Mesendoderm (in vitro differentiated cells): ENCODE results near the gene IAPP. TPM values are rescaled to one million over a fixed set of nuclear protein-coding genes. Genes with fewer than 3 reads are reported as not detected.

Source experiments
- DNase-seq: peaks from one replicate; pipeline ENCODE4 v3.0.0; 2013
- H2AK5ac ChIP-seq: 2 replicates; pipeline ENCODE4 v1.6.1; 2013; ENCODE audit warnings: low read length, inconsistent platforms
- H2BK120ac ChIP-seq: 2 replicates; pipeline ENCODE4 v1.6.1; 2013; ENCODE audit warnings: low read depth, mild to moderate bottlenecking, low read length, moderate library complexity, mixed read lengths
- H2BK15ac ChIP-seq: replicated peaks from 2 replicates; pipeline ENCODE4 v1.6.1; 2013; ENCODE audit warnings: low read depth, mild to moderate bottlenecking, moderate library complexity
- H2BK5ac ChIP-seq: 2 replicates; pipeline ENCODE4 v1.6.1; 2013; ENCODE audit warnings: low read length, inconsistent platforms
- H3K18ac ChIP-seq: 2 replicates; pipeline ENCODE4 v1.6.1; 2013; ENCODE audit warnings: mild to moderate bottlenecking, low read length, mixed read lengths
- H3K23ac ChIP-seq: one replicate; pipeline ENCODE4 v1.6.1; 2013; ENCODE audit warnings: low read length
- H3K27ac ChIP-seq: 2 replicates; pipeline ENCODE4 v1.5.1; 2013; ENCODE audit warnings: low read depth, mild to moderate bottlenecking, inconsistent platforms, low read length, moderate library complexity
- H3K27me3 ChIP-seq: 2 replicates; pipeline ENCODE4 v1.6.1; 2013; ENCODE audit warnings: low read length, control low read depth, mild to moderate bottlenecking, inconsistent platforms; ENCODE audit not compliant: insufficient read depth, poor library complexity
- H3K36me3 ChIP-seq: 2 replicates; pipeline ENCODE4 v1.6.1; 2013; ENCODE audit warnings: low read length, inconsistent platforms; ENCODE audit not compliant: control insufficient read depth, insufficient read depth
- H3K4ac ChIP-seq: one replicate; pipeline ENCODE4 v1.6.1; 2013; ENCODE audit warnings: low read depth, mild to moderate bottlenecking, low read length, moderate library complexity
- H3K4me1 ChIP-seq: 2 replicates; pipeline ENCODE4 v1.6.1; 2013; ENCODE audit warnings: low read depth, low read length, inconsistent platforms; ENCODE audit not compliant: control insufficient read depth
- H3K4me2 ChIP-seq: 2 replicates; pipeline ENCODE4 v1.6.1; 2013; ENCODE audit warnings: low read length
- H3K4me3 ChIP-seq: 2 replicates; pipeline ENCODE4 v1.5.1; 2013; ENCODE audit warnings: mild to moderate bottlenecking, low read length
- H3K56ac ChIP-seq: one replicate; pipeline ENCODE4 v1.6.1; 2013; ENCODE audit warnings: low read length
- H3K79me1 ChIP-seq: 2 replicates; pipeline ENCODE4 v1.6.1; 2013; ENCODE audit warnings: low read length, inconsistent platforms
- H3K79me2 ChIP-seq: 2 replicates; pipeline ENCODE4 v1.6.1; 2013; ENCODE audit warnings: mild to moderate bottlenecking, low read length; ENCODE audit not compliant: control insufficient read depth, insufficient read depth
- H3K9ac ChIP-seq: 2 replicates; pipeline ENCODE4 v1.6.1; 2013; ENCODE audit warnings: low read length, inconsistent platforms
- H4K5ac ChIP-seq: one replicate; pipeline ENCODE4 v1.6.1; 2013; ENCODE audit warnings: low read length
- H4K8ac ChIP-seq: one replicate; pipeline ENCODE4 v1.6.1; 2013; ENCODE audit warnings: low read depth, mild to moderate bottlenecking, control low read depth, low read length, moderate library complexity
- WGBS: extraction: QIAGEN DNeasy Blood & Tissue Kit; methylation state at CpG from one replicate; pipeline ENCODE4 v1.1.7; 2013; ENCODE audit warnings: low lambda C conversion rate, missing lambda C conversion rate; ENCODE audit not compliant: insufficient coverage; ENCODE audit errors: extremely low coverage; 5-methylcytosine and 5-hydroxymethylcytosine counted together
- polyA plus RNA-seq, 2 experiments: library from polyadenylated mRNA; stranded (reverse); fragments of 200-250 nt; gene quantifications; one replicate each; pipeline ENCODE4 v1.2.3, GENCODE V29; 2013

The IAPP gene
- not detected for polyA plus RNA-seq (2013, experiment 1 of 2)
- polyA plus RNA-seq (2013, experiment 2 of 2): not detected

GRCh38 chr12:21372602-21373001 is at the start of gene IAPP:
IAPP (plus strand) TSS chr12:21372902; CDS start chr12:21373352, 450 bp downstream.
- Histone ChIP-seq H4K8ac (no peak within 1 kb of the TSS), H3K79me1 (no peaks in the 10 kb centered on the region), H3K56ac (no peak within 1 kb of the TSS), H2BK5ac (no peak within 1 kb of the TSS), H2AK5ac (no peak within 1 kb of the TSS), H3K79me2 (no peaks in the 10 kb centered on the region), H3K4me1 (no peaks in the 10 kb centered on the region), H3K27ac (no peak within 1 kb of the TSS), H3K4me3 (no peak within 1 kb of the TSS), H3K36me3 (no peaks in the 10 kb centered on the region), H3K9ac (no peak within 1 kb of the TSS), H3K23ac (no peak within 1 kb of the TSS), H4K5ac (no peak within 1 kb of the TSS), H3K27me3 (no peaks in the 10 kb centered on the region), H2BK15ac (no peak within 1 kb of the TSS), H2BK120ac (no peak within 1 kb of the TSS), H3K4me2 (no peak within 1 kb of the TSS), H3K4ac (no peak within 1 kb of the TSS), H3K18ac (no peak within 1 kb of the TSS)
- DNase-seq: no peak
- WGBS: no CpG with 5 or more reads among the region's 2 CpGs

DNA sequence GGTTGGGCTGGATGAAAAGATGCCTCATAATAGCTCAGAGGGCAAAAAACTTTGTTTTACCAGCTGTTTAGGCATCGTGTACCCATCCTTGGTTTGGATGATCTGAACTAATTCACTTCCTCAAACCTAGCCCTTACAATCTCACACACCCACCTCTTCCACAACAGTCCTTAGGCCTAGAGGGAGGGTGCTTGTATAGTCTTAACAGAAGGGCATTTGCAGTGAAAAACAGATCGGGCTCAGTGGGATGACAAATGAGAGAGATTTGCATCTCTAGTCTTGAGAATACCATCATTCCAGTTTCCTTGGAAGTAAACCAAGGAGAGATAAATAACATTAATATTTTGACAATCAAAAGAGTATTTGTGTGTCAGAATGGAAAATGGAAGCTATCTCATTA is 49.0 kb upstream of the IAPP start:
- H3K9ac ChIP-seq: no peak overlapping the region
- no peak for DNase-seq
- no peaks in the 10 kb centered on the region for H3K36me3 ChIP-seq
- no peaks in the 10 kb centered on the region for H3K79me1 ChIP-seq
- no peak overlapping the region for H2AK5ac ChIP-seq
- no peak overlapping the region for H4K8ac ChIP-seq
- no peak overlapping the region for H3K4me3 ChIP-seq
- no peak overlapping the region for H3K4ac ChIP-seq
- no peak overlapping the region for H3K23ac ChIP-seq
- H4K5ac ChIP-seq: no peak overlapping the region
- no peak overlapping the region for H3K4me2 ChIP-seq
- no CpG with 5 or more reads among the region's 2 CpGs for WGBS
- H3K27me3 ChIP-seq: no peaks in the 10 kb centered on the region
- no peaks in the 10 kb centered on the region for H3K4me1 ChIP-seq
- no peaks in the 10 kb centered on the region for H3K79me2 ChIP-seq
- no peak overlapping the region for H3K27ac ChIP-seq
- H2BK15ac ChIP-seq: no peak overlapping the region
- no peak overlapping the region for H3K56ac ChIP-seq
- H2BK5ac ChIP-seq: no peak overlapping the region
- H3K18ac ChIP-seq: no peak overlapping the region
- no peak overlapping the region for H2BK120ac ChIP-seq

DNA sequence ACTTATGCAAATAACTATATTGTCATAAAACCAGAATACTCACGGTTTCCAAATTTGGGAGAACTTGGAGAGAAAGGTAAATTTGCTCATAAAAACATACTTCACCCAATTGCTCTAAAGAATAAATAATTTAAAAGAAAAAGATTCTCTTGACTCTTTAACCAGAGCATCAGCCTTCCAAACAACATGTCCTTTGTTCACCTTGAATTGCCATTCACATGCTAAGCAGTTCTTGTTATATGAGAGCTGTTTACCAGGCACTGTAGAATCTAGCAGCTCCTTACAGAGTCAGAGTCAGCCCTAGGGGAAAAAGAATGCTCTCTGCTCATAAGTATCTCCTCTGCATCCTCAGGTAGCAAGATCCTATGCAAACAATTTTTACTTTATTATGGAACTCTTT is 48.2 kb upstream of the IAPP start:
- Histone ChIP-seq H3K27me3 (no peaks in the 10 kb centered on the region), H3K23ac (no peak overlapping the region), H3K79me2 (no peaks in the 10 kb centered on the region), H3K79me1 (no peaks in the 10 kb centered on the region), H2BK5ac (no peak overlapping the region), H2BK15ac (no peak overlapping the region), H3K4me1 (no peaks in the 10 kb centered on the region), H3K56ac (no peak overlapping the region), H3K9ac (no peak overlapping the region), H4K8ac (no peak overlapping the region), H2BK120ac (no peak overlapping the region), H2AK5ac (no peak overlapping the region), H3K4ac (no peak overlapping the region), H3K4me3 (no peak overlapping the region), H4K5ac (no peak overlapping the region), H3K36me3 (no peaks in the 10 kb centered on the region), H3K4me2 (no peak overlapping the region), H3K27ac (no peak overlapping the region), H3K18ac (no peak overlapping the region)
- WGBS: no CpG with 5 or more reads among the region's 1 CpG
- DNase-seq: peak; percentile 50

- no peak overlapping the region for H2BK15ac ChIP-seq
- H3K4me1 ChIP-seq: no peaks in the 10 kb centered on the region
- no peak overlapping the region for H3K23ac ChIP-seq
- H3K4ac ChIP-seq: no peak overlapping the region
- no peak overlapping the region for H3K56ac ChIP-seq
- H4K5ac ChIP-seq: no peak overlapping the region
- no peak for DNase-seq
- no peak overlapping the region for H2BK120ac ChIP-seq
- H3K18ac ChIP-seq: no peak overlapping the region
- no peaks in the 10 kb centered on the region for H3K79me1 ChIP-seq
- H4K8ac ChIP-seq: no peak overlapping the region
- no peaks in the 10 kb centered on the region for H3K79me2 ChIP-seq
- no peak overlapping the region for H3K4me2 ChIP-seq
- H3K27ac ChIP-seq: no peak overlapping the region
- H3K27me3 ChIP-seq: no peaks in the 10 kb centered on the region
- no peaks in the 10 kb centered on the region for H3K36me3 ChIP-seq
- no peak overlapping the region for H3K4me3 ChIP-seq
- H2AK5ac ChIP-seq: no peak overlapping the region
- no peak overlapping the region for H3K9ac ChIP-seq
- H2BK5ac ChIP-seq: no peak overlapping the region
These were observed 44.1 kb upstream of the IAPP start for GRCh38 chr12:21328578-21328977.

- Histone ChIP-seq H2BK120ac (no peak overlapping the region), H3K79me1 (no peaks in the 10 kb centered on the region), H3K9ac (no peak overlapping the region), H3K36me3 (no peaks in the 10 kb centered on the region), H3K79me2 (no peaks in the 10 kb centered on the region), H3K4me2 (no peak overlapping the region), H4K5ac (no peak overlapping the region), H3K18ac (no peak overlapping the region), H2BK15ac (no peak overlapping the region), H3K4me1 (no peaks in the 10 kb centered on the region), H3K23ac (no peak overlapping the region), H3K56ac (no peak overlapping the region), H3K4me3 (no peak overlapping the region), H3K4ac (no peak overlapping the region), H2BK5ac (no peak overlapping the region), H3K27me3 (no peaks in the 10 kb centered on the region), H4K8ac (no peak overlapping the region), H2AK5ac (no peak overlapping the region), H3K27ac (no peak overlapping the region)
- DNase-seq: peak; percentile 68
- no CpG with 5 or more reads among the region's 1 CpG for whole genome bisulfite sequencing
These were observed 41.9 kb upstream of the IAPP start for GRCh38 chr12:21330682-21331253.

DNA sequence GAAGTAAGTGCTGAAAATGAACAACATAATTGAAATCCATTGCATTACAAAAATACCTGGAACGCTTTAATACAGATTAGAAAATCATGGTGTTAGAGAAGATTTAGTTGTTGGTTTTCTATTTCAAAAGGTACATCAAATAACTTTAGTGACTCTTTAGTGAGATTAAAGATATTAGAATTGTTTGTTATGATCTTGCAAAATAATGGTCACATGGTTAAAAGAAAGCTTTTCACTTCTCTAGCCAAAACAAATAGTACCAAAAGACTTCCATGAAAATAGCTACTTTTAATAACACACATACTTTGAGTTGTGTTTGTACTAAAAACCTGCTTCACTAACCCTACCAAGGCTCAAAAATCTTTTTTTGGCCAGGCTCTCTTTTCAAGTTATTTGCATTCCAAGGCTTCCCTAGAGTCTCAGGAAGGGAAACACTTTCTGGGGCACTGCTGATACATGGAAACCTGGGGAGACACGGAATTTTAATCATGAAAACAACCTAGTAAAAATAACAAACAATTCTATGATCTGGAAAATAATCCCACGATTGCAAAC is 37.9 kb upstream of the IAPP start, which contains the start of gene SLCO1A2:
Gene SLCO1A2 (minus strand): TSS at position 147 of the 555 bp plus-strand sequence. CDS start 270 bp downstream, outside the sequence.
- Histone ChIP-seq H2BK120ac (no peak within 1 kb of the TSS), H3K4me1 (no peaks in the 10 kb centered on the region), H3K4me3 (no peak within 1 kb of the TSS), H3K79me2 (no peaks in the 10 kb centered on the region), H4K8ac (no peak within 1 kb of the TSS), H3K18ac (no peak within 1 kb of the TSS), H2AK5ac (no peak within 1 kb of the TSS), H3K27me3 (no peaks in the 10 kb centered on the region), H3K79me1 (no peaks in the 10 kb centered on the region), H3K27ac (no peak within 1 kb of the TSS), H2BK5ac (no peak within 1 kb of the TSS), H3K4me2 (no peak within 1 kb of the TSS), H3K4ac (no peak within 1 kb of the TSS), H2BK15ac (no peak within 1 kb of the TSS), H3K23ac (no peak within 1 kb of the TSS), H3K56ac (no peak within 1 kb of the TSS), H4K5ac (no peak within 1 kb of the TSS), H3K9ac (no peak within 1 kb of the TSS), H3K36me3 (no peaks in the 10 kb centered on the region)
- WGBS: no CpG with 5 or more reads among the region's 3 CpGs
- DNase-seq: no peak
